Measurements from ENCODE around the gene DHX15.

DHX15 gene

DNA sequence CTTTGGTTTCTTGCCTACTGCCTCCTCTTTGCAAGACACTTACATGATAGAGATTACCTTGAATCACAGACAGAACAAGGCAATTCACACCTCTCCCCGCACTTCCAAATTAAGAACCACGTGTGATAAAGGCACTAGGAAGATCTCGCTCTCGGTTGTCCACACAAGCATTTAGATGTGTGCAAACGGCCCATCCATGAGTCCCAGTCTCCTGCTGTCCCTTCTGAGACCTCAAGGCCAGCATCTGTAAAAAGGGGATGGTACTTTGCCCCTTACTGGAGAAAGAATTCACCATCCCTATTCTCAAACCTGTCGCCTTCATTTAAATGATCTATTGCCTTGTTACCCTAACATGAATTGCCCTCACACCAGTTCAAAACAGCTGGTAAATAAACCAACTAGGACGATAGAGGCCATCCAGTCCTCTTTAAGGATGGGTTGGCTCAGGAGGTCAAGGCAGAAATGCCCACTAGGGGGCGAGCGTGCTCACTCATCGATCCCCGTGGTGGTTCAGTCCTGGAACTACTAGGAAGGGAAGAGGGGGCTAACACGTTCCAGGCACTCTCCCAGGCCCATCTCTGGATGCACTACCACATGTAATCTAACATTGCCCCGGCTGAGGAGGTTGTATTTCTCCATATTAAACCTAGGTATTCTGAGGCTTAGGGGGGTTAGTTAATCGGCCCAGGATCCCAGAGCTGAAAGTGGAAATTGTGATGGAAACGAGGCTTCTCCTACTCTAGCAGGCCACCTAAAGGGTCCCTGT is 95.8 kb downstream of the DHX15 start (continued):
- TF ChIP-seq PRDM10 (tag by site-specific recombination; IDR thresholded peaks at IDR 0.05) (peak; percentile 46), ZEB2 (tag by site-specific recombination; IDR thresholded peaks at IDR 0.05) (no peak)

GRCh38 chr4:24482871-24483270 is 101.5 kb downstream of the DHX15 start:
- no peaks in the 10 kb centered on the region for H3K9me3 ChIP-seq (ENCODE audit: control insufficient read depth, insufficient read depth, low read depth, low read length)
- no peaks in the 10 kb centered on the region for H3K36me3 ChIP-seq (ENCODE audit: control insufficient read depth in 2 of 2, insufficient read depth in 1 of 2, low read length in 2 of 2)
- CTCF ChIA-PET, result interaction anchor here (0.7 kb wide), 1 partner anchor 496 kb away, joined by 4 read pairs; no protein-coding TSS in a partner anchor
- TF ChIP-seq, protein P1, sequence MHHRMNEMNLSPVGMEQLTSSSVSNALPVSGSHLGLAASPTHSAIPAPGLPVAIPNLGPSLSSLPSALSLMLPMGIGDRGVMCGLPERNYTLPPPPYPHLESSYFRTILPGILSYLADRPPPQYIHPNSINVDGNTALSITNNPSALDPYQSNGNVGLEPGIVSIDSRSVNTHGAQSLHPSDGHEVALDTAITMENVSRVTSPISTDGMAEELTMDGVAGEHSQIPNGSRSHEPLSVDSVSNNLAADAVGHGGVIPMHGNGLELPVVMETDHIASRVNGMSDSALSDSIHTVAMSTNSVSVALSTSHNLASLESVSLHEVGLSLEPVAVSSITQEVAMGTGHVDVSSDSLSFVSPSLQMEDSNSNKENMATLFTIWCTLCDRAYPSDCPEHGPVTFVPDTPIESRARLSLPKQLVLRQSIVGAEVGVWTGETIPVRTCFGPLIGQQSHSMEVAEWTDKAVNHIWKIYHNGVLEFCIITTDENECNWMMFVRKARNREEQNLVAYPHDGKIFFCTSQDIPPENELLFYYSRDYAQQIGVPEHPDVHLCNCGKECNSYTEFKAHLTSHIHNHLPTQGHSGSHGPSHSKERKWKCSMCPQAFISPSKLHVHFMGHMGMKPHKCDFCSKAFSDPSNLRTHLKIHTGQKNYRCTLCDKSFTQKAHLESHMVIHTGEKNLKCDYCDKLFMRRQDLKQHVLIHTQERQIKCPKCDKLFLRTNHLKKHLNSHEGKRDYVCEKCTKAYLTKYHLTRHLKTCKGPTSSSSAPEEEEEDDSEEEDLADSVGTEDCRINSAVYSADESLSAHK (tag by site-specific recombination; IDR thresholded peaks at IDR 0.05), result no peak
- TF ChIP-seq ZNF501 (tag by site-specific recombination; IDR thresholded peaks at IDR 0.05), result no peak
- TF ChIP-seq ZNF202 (tag by site-specific recombination; IDR thresholded peaks at IDR 0.05; ENCODE audit: borderline replicate concordance), result no peak
- no peak for TF ChIP-seq ZNF830 (tag by site-specific recombination; IDR thresholded peaks at IDR 0.05; ENCODE audit: low read depth)
- TF ChIP-seq MZF1 (tag by site-specific recombination; IDR thresholded peaks at IDR 0.05; ENCODE audit: borderline replicate concordance), result no peak
- TF ChIP-seq ZFHX2 (tag by site-specific recombination; conservative IDR thresholded peaks at IDR 0.05), result no peak
- TF ChIP-seq, protein P2, sequence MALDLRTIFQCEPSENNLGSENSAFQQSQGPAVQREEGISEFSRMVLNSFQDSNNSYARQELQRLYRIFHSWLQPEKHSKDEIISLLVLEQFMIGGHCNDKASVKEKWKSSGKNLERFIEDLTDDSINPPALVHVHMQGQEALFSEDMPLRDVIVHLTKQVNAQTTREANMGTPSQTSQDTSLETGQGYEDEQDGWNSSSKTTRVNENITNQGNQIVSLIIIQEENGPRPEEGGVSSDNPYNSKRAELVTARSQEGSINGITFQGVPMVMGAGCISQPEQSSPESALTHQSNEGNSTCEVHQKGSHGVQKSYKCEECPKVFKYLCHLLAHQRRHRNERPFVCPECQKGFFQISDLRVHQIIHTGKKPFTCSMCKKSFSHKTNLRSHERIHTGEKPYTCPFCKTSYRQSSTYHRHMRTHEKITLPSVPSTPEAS (tag by site-specific recombination; IDR thresholded peaks at IDR 0.05), result no peak
- no peak for TF ChIP-seq ZBTB48 (tag by site-specific recombination; IDR thresholded peaks at IDR 0.05)
- TF ChIP-seq, protein P3, sequence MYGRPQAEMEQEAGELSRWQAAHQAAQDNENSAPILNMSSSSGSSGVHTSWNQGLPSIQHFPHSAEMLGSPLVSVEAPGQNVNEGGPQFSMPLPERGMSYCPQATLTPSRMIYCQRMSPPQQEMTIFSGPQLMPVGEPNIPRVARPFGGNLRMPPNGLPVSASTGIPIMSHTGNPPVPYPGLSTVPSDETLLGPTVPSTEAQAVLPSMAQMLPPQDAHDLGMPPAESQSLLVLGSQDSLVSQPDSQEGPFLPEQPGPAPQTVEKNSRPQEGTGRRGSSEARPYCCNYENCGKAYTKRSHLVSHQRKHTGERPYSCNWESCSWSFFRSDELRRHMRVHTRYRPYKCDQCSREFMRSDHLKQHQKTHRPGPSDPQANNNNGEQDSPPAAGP (tag by site-specific recombination; IDR thresholded peaks at IDR 0.05), result no peak
- TF ChIP-seq ZNF398 (tag by site-specific recombination; IDR thresholded peaks at IDR 0.05), result no peak
- no peak for TF ChIP-seq HOXC10 (CRISPR knock-in tag; IDR thresholded peaks at IDR 0.05)
- POLR2A ChIA-PET, result no interaction called here
- H3K4me3 ChIP-seq (ENCODE audit: low read depth, low read length), result no peak overlapping the region
- no peak overlapping the region for H3K27ac ChIP-seq (ENCODE audit: extremely low read depth, low read depth, low read length)
- H3K4me1 ChIP-seq (ENCODE audit: control insufficient read depth, insufficient read depth, low read length), result no peaks in the 10 kb centered on the region

Measured in HEK293 (cell line).